GM12891 (cell line): Measurements from ENCODE around the gene SCLT1.

ENCODE experiments used
- POLR2AphosphoS5 ChIP-seq: IDR thresholded peaks from 2 replicates; pipeline ENCODE4 v1.6.1; 2011; ENCODE audit warnings: low read depth, low read length, control low read depth
- TAF1 ChIP-seq: IDR thresholded peaks from 2 replicates; pipeline ENCODE4 v1.6.1; 2011; ENCODE audit warnings: low read depth, low read length, control low read depth

DNA sequence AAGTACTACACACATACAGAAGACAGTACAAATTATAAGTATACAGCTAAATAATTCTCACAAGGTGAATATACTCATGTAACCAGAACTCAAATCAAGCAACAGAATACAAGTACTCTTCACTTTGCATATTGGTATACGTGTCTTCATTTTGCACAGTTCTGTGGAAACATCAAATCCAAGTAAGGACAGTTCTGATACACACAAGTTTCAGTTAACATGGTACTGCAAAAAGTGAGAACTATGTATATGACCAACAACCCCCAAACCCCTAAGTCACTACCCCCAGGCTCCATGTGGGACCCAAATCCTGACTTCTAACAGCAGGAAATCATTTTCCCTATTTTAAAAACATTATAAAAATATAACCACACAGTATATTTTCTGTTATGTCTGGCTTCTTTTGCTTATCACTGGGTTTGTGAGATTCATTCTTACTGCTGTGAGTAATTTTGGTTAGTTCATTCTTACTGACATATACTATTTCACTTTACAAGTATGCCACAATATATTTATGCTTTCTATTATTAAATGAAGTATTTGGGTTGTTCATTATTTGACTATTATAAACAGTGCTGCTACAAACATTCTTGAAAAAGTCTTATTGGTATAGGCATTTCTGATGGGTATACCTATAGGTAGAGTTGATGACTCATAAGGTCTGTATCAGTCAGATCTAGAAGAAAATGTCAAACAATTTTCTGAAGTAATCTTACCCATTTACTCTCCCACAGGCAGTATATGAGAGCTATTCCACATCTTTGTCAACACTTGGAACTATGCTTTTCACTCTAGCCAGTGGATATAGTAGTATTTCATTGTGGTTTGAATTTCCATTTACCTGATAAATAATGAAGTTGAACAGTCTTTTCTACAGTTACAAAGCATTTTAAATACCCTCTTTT is 47.0 kb downstream of the SCLT1 start:
- TF ChIP-seq TAF1, result no peak
- TF ChIP-seq POLR2AphosphoS5, result no peak
